ENCODE measurements around the gene DMXL2. TPM values are rescaled to one million over a fixed set of nuclear protein-coding genes. Genes with fewer than 3 reads are reported as not detected.

DMXL2 gene
- total and polyA plus RNA-seq, 7 experiments from 2014 or later: 1.1 to 58.3 (median 7.0) TPM

- Mint-ChIP-seq H3K9me3 (no peaks in the 10 kb centered on the region), H3K4me3 (no peak overlapping the region), H3K27ac (no peak overlapping the region), H3K27me3 (peaks cover 5 to 33% (median 23%) of the 10 kb centered on the region in 5 donors), H3K36me3 (no peaks in the 10 kb centered on the region), H3K4me1 (no peaks in the 10 kb centered on the region)
- intact Hi-C loops (cut with micrococcal nuclease): loop anchor here in 1 of 2 donors (5.0 kb wide), 1 partner anchor 239 kb away; no protein-coding TSS in a partner anchor
- H3K4me1 ChIP-seq (ENCODE audit: control insufficient read depth in 2 of 2, insufficient read depth in 2 of 2, low read length in 2 of 2): no peaks in the 10 kb centered on the region
- H3K27me3 ChIP-seq (ENCODE audit: control insufficient read depth in 2 of 2, insufficient read depth in 2 of 2, low read length in 2 of 2): no peaks in the 10 kb centered on the region
- DNase-seq: no peak
- no peaks in the 10 kb centered on the region for H3K9me3 ChIP-seq (ENCODE audit: control insufficient read depth in 2 of 3, low read length in 3 of 3)
- H3K4me3 ChIP-seq (ENCODE audit: low read length): no peak overlapping the region
- ChIA-PET POLR2A (no interaction called here), CTCF (no interaction called here)
- no peak for ATAC-seq
- no peaks in the 10 kb centered on the region for H3K36me3 ChIP-seq (ENCODE audit: control insufficient read depth in 2 of 3, insufficient read depth in 3 of 3, low read length in 3 of 3)
- no peak overlapping the region for H3K27ac ChIP-seq (ENCODE audit: low read depth, low read length)
Observed at GRCh38 chr15:51401051-51401780, 221.4 kb downstream of the DMXL2 start.

- Mint-ChIP-seq H3K4me3 (no peak overlapping the region), H3K27ac (no peak overlapping the region), H3K9me3 (no peaks in the 10 kb centered on the region), H3K4me1 (no peaks in the 10 kb centered on the region), H3K36me3 (no peaks in the 10 kb centered on the region), H3K27me3 (peaks cover 0 to 19% (median 11%) of the 10 kb centered on the region in 5 donors)
- ChIA-PET POLR2A (no interaction called here), CTCF (no interaction called here)
- intact Hi-C loops (cut with micrococcal nuclease): no loop called here
- ATAC-seq (no peak), DNase-seq (no peak)
- Histone ChIP-seq H3K4me3 (ENCODE audit: low read length) (no peak overlapping the region), H3K27ac (ENCODE audit: low read depth, low read length) (no peak overlapping the region), H3K9me3 (ENCODE audit: control insufficient read depth in 2 of 3, low read length in 3 of 3) (no peaks in the 10 kb centered on the region), H3K27me3 (ENCODE audit: control insufficient read depth in 2 of 2, insufficient read depth in 2 of 2, low read length in 2 of 2) (no peaks in the 10 kb centered on the region), H3K36me3 (ENCODE audit: control insufficient read depth in 2 of 3, insufficient read depth in 3 of 3, low read length in 3 of 3) (no peaks in the 10 kb centered on the region), H3K4me1 (ENCODE audit: control insufficient read depth in 2 of 2, insufficient read depth in 2 of 2, low read length in 2 of 2) (no peaks in the 10 kb centered on the region)
Observed at GRCh38 chr15:51398626-51399025, 223.9 kb downstream of the DMXL2 start.

Other genes starting within 250 kb of the DMXL2 start
- gene SCG3, start 58.7 kb upstream of the DMXL2 start, total RNA-seq: not detected
- not detected for gene SCG3, start 58.7 kb upstream of the DMXL2 start, polyA plus RNA-seq
- 10 to 100 TPM; 12.5 to 33.8 (median 17.8) TPM for gene LYSMD2, start 114.9 kb upstream of the DMXL2 start, total RNA-seq
- gene LYSMD2, start 114.9 kb upstream of the DMXL2 start, polyA plus RNA-seq: 10 to 100 TPM; 42.2 to 46.8 TPM
- gene TMOD2, start 128.8 kb upstream of the DMXL2 start, total RNA-seq: 10 to 100 TPM in 4 of 5 experiments, 1 to 10 TPM in 1; 9.5 to 17.1 (median 13.4) TPM
- gene TMOD2, start 128.8 kb upstream of the DMXL2 start, polyA plus RNA-seq: 1 to 10 TPM; 1.4 to 1.9 TPM
- gene TMOD3, start 206.9 kb upstream of the DMXL2 start, total RNA-seq: 10 to 100 TPM; 46.5 to 75.9 (median 50.4) TPM
- 10 to 100 TPM; 25.5 to 25.6 TPM for gene TMOD3, start 206.9 kb upstream of the DMXL2 start, polyA plus RNA-seq

Data from naive thymus-derived CD4-positive, alpha-beta T cell (primary cell).